GM06990 (cell line): ENCODE measurements around the gene CCND2.

ENCODE experiments used
- DNase-seq: peaks from one replicate; pipeline ENCODE4 v3.0.0-alpha.2; 2011; ENCODE audit not compliant: insufficient read length; ENCODE audit errors: extremely low read depth
- H3K27me3 ChIP-seq: replicated peaks from 2 replicates; pipeline ENCODE4 v1.6.0; 2011; ENCODE audit warnings: low read length; ENCODE audit not compliant: control insufficient read depth, insufficient read depth
- H3K36me3 ChIP-seq: 2 replicates; pipeline ENCODE4 v1.5.1; 2011; ENCODE audit warnings: low read length; ENCODE audit not compliant: control insufficient read depth, insufficient read depth
- H3K4me3 ChIP-seq: replicated peaks from 2 replicates; pipeline ENCODE4 v1.5.1; 2011; ENCODE audit warnings: low read depth, mild to moderate bottlenecking, control low read depth, low read length
- TF ChIP-seq, protein P1 (sequence below): IDR thresholded peaks from 2 replicates; pipeline ENCODE4 v1.5.1; 2011; ENCODE audit warnings: low read length, control low read depth, mild to moderate bottlenecking, inconsistent platforms; ENCODE audit not compliant: insufficient read depth, poor library complexity, severe bottlenecking

The CCND2 gene

DNA sequence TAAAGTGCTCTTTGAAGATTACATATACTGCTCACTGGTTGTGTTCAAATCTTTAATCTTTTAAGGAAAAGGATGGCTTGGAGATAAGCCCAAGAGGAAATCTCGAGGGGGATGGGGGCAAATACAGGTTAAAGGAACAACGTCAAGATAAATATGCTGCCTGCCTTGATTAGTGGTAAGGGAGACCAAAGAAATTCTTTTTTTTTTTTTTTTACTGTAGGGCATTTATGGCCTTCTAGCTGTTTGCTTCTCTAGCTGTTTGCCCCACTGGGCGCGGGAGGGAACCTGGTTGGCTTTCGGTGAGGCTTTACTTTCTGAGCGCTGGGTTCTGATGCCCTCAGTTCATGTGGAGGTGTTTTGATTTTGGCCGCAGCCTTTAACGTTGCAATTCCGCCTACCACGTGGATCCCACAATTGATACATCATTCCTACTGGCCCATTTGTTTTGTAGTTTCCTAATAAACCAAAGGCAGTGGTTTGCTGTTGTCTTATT is 5.7 kb downstream of the CCND2 start:
- TF ChIP-seq, protein P1, sequence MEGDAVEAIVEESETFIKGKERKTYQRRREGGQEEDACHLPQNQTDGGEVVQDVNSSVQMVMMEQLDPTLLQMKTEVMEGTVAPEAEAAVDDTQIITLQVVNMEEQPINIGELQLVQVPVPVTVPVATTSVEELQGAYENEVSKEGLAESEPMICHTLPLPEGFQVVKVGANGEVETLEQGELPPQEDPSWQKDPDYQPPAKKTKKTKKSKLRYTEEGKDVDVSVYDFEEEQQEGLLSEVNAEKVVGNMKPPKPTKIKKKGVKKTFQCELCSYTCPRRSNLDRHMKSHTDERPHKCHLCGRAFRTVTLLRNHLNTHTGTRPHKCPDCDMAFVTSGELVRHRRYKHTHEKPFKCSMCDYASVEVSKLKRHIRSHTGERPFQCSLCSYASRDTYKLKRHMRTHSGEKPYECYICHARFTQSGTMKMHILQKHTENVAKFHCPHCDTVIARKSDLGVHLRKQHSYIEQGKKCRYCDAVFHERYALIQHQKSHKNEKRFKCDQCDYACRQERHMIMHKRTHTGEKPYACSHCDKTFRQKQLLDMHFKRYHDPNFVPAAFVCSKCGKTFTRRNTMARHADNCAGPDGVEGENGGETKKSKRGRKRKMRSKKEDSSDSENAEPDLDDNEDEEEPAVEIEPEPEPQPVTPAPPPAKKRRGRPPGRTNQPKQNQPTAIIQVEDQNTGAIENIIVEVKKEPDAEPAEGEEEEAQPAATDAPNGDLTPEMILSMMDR: no peak
- peaks cover 69% of the 10 kb centered on the region for H3K36me3 ChIP-seq
- no peaks in the 10 kb centered on the region for H3K27me3 ChIP-seq

DNA sequence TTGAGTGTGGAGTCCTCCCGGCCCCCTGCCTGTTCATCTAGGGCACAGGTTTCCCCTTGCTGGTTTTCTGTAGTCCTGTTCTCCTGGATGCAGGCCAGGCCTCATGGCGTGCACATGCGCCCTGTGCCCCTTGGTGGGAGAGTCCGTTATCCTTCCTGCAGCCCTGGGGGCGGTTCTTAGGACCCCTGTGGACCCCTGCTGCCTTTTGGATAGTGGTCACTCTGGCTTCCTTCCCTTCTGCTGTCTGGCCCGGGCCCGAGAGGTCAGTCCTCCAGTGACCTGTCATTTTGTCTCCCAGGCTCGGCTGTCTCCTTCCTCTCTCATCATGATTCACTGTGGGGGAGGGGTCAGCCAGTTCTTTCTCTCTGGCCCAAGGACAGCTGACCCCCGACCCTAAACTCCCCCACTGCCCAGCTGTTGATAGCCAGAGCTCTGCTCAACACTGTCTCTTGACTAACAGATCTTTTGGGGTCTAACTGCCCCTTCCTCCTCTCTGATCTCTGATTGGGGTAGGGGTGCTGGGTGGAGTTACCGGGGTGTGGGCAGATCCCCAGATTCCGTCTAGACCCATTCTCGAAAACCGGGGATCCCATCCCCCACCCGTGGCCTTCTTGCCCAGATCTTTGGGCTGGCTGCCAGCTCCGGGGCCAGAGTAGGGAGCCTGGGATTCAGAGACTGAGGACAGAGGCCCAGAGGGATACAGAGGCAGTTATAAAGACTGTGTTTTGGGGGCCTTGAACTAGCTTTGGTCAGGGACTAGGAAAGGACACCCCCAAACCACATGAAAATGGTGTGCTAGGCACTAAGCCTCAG is 7.0 kb downstream of the CCND2 start:
- DNase-seq: no peak
- no peak overlapping the region for H3K4me3 ChIP-seq
- no peaks in the 10 kb centered on the region for H3K27me3 ChIP-seq
- H3K36me3 ChIP-seq: peaks cover 77% of the 10 kb centered on the region
- TF ChIP-seq, protein P1: no peak

More for the DNA sequence above, 5.7 kb downstream of the CCND2 start:
- H3K4me3 ChIP-seq: no peak overlapping the region
- DNase-seq: no peak

DNA sequence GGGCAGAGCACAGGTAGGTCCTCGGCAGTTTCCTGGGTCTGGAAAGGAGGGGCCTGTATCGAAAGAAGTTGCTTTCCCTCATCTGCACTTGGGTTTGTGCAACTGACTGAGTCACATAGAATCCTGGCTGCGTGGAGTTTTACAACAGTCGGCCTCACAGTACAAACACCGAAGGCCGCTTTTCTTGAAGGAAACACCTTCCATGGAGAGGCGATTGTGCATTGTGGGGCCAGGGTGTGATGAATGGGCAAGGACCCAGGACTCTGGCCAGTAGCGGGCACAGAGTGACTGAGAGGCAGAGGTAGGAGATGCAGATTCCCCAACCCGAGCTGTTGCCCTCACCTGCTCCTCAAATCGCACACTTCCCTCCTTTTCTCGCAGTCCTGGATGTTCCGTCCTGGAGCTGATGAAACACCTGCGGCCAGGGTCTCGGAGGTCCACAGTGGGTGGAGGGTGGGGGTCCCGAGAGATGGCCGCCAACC is 7.7 kb downstream of the CCND2 start:
- H3K4me3 ChIP-seq: no peak overlapping the region
- H3K27me3 ChIP-seq: no peaks in the 10 kb centered on the region
- H3K36me3 ChIP-seq: peaks cover 76% of the 10 kb centered on the region

DNA sequence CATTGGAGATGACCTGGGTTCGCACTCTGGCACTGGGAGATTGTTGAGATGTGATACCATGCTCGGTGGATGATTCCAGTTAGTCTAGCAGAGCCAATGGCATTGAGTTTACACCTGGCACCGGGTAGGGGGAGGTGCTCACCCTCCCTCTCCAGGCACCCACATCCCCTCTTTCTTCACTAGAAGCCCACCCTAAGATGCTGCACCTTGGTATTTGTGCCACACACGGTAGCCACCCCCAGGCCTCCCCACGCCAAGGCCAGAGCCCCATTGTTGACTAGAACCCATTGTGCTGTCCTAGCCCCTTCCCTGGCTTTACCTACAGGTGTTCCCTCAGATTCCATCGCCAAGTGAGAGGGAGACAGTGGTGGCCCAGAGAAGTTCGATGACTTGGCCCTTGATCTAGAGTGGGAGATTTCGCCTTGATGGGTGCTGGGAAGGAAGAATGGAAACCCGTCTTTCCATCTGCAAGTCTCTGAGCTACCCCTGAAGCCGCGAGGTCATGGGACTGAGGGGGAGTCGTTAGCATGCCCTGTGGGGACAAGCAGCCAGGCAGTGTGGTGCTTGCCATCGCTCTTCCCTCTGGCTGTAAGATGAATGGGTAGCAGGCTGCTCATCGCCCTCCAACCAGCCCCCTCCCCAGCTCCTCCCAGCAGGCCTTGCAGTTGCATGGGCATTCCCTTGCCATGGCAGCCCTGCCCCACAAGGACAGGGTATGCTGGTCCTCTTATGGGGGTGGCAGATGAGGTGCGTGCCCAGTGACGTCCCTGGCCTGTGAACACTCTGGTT is 8.7 kb downstream of the CCND2 start:
- no peak for DNase-seq
- no peak overlapping the region for H3K4me3 ChIP-seq
- H3K27me3 ChIP-seq: no peaks in the 10 kb centered on the region
- TF ChIP-seq, protein P1: no peak
- peaks cover 81% of the 10 kb centered on the region for H3K36me3 ChIP-seq

More for the DNA sequence above, 7.7 kb downstream of the CCND2 start:
- no peak for DNase-seq
- TF ChIP-seq, protein P1: no peak

DNA sequence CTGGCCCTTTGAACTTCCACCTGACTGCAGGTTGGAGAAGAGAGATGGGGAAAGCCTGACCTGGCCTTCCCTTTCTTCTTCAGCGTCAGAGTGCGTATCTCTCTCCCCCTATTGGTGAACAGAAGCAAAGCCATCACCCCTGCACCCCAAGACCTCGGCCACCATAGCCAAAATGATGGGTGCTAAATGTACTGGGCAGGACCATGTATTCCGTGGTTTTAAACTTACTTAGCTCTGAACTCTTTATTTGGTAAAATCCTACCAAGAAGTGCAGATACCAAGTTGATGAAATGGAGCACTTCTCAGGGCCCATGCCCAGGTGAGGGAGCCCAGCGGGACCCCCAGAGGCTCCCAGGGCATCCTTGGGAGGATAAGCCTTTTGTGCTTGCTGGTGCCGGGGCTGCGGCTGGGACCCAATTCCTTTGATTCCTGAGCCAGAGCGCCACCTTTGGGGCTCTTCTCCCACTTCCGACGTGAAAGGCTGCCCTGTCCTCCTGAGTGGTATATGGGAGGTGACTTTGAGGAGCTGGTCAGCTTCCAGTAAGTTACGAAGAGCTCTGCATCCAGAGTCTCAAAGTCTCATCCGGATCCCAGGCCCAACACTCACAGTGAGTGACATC is 9.4 kb downstream of the CCND2 start:
- Histone ChIP-seq H3K36me3 (peaks cover 79% of the 10 kb centered on the region), H3K27me3 (no peaks in the 10 kb centered on the region), H3K4me3 (no peak overlapping the region)
- TF ChIP-seq, protein P1: peak; percentile 4
- no peak for DNase-seq
